Keratinocyte (primary cell): ENCODE results near the gene FCMR. TPM values are rescaled to one million over a fixed set of nuclear protein-coding genes. Genes with fewer than 3 reads are reported as not detected.

Source experiments
- DNase-seq: peaks from one replicate; pipeline ENCODE4 v3.0.0-alpha.2; 2011; ENCODE audit warnings: low read depth, missing footprints, low spot score
- FAIRE-seq: peaks from 2 replicates; lab custom pipeline; 2011; peaks lifted over from hg19 to GRCh38; lab: Jason Lieb, UNC
- H2AFZ ChIP-seq: 2 replicates; pipeline ENCODE4 v1.6.0; 2012; ENCODE audit warnings: low read length, control low read depth, inconsistent platforms; ENCODE audit not compliant: control insufficient read depth
- H3K27ac ChIP-seq: 2 replicates; pipeline ENCODE4 v1.5.1; 2011; ENCODE audit warnings: low read length; ENCODE audit not compliant: control insufficient read depth, insufficient read depth
- H3K27me3 ChIP-seq: 3 replicates; pipeline ENCODE4 v1.6.0; 2011; ENCODE audit warnings: low read length; ENCODE audit not compliant: control insufficient read depth, insufficient read depth; ENCODE audit errors: extremely low read depth
- H3K36me3 ChIP-seq, 2 experiments: 2 replicates in 1 of 2; 3 replicates in 1 of 2; pipeline ENCODE4 v1.5.1; 2011; ENCODE audit warnings: low read length in 2 of 2, mild to moderate bottlenecking in 1 of 2; ENCODE audit not compliant: control insufficient read depth in 2 of 2, insufficient read depth in 2 of 2; ENCODE audit errors: extremely low read depth in 1 of 2
- H3K4me1 ChIP-seq: 3 replicates; pipeline ENCODE4 v1.5.1; 2011; ENCODE audit warnings: low read length; ENCODE audit not compliant: control insufficient read depth, insufficient read depth; ENCODE audit errors: extremely low read depth
- H3K4me2 ChIP-seq: 3 replicates; pipeline ENCODE4 v1.6.0; 2011; ENCODE audit warnings: low read depth, low read length; ENCODE audit not compliant: control insufficient read depth, insufficient read depth; ENCODE audit errors: extremely low read depth
- H3K4me3 ChIP-seq, 3 experiments: fragments of 200-600 bp in 1 of 3; sonication (generic) in 1 of 3; 2 replicates in 2 of 3; 3 replicates in 1 of 3; pipeline ENCODE4 v1.5.1; 2011 to 2016; ENCODE audit warnings: low read length in 3 of 3, mild to moderate bottlenecking in 3 of 3, control low read depth in 2 of 3, inconsistent platforms in 1 of 3, low read depth in 1 of 3, mixed read lengths in 1 of 3, mixed run types in 1 of 3, moderate library complexity in 1 of 3; ENCODE audit not compliant: control insufficient read depth in 2 of 3, insufficient read depth in 2 of 3; ENCODE audit errors: extremely low read depth in 1 of 3
- H3K79me2 ChIP-seq: 2 replicates; pipeline ENCODE4 v1.6.0; 2012; ENCODE audit warnings: low read length; ENCODE audit not compliant: control insufficient read depth, insufficient read depth
- H3K9ac ChIP-seq: 3 replicates; pipeline ENCODE4 v1.6.0; 2011; ENCODE audit warnings: low read length; ENCODE audit not compliant: control insufficient read depth, insufficient read depth; ENCODE audit errors: extremely low read depth
- H3K9me1 ChIP-seq: 3 replicates; pipeline ENCODE4 v1.6.0; 2011; ENCODE audit warnings: low read length; ENCODE audit not compliant: control insufficient read depth, insufficient read depth; ENCODE audit errors: extremely low read depth
- H3K9me3 ChIP-seq: 2 replicates; pipeline ENCODE4 v1.5.1; 2012; ENCODE audit warnings: low read depth, low read length; ENCODE audit not compliant: control insufficient read depth
- H4K20me1 ChIP-seq: 3 replicates; pipeline ENCODE4 v1.6.0; 2011; ENCODE audit warnings: low read length; ENCODE audit not compliant: control insufficient read depth, insufficient read depth; ENCODE audit errors: extremely low read depth
- EZH2 ChIP-seq: IDR thresholded peaks from one replicate; pipeline ENCODE4 v1.6.1; 2012; ENCODE audit warnings: inconsistent platforms, mild to moderate bottlenecking, low read length, moderate library complexity
- dilution Hi-C: fragments of 300-500 bp; cut with MboI; formaldehyde crosslinking; loops from one replicate; pipeline ENCODE4 v1.7.0; 2020; ENCODE audit warnings: low sequenced_read_pairs; ENCODE audit not compliant: extremely low pct_ligation_motif_present
- polyA minus RNA-seq, 3 experiments: library from RNA; depleted of rRNA, polyadenylated mRNA; stranded (reverse); fragments of >200 nt; gene quantifications; 1 replicate in 1 of 3; 2 replicates in 1 of 3; 3 replicates in 1 of 3; pipeline ENCODE4 v1.2.3, GENCODE V29; 2011
- polyA plus RNA-seq, 5 experiments: library from polyadenylated mRNA; depleted of rRNA in 3 of 5; stranded (reverse) in 3 of 5; stranded (forward) in 1 of 5; unstranded in 1 of 5; fragments of >200 nt; gene quantifications; 1 replicate in 1 of 5; 2 replicates in 3 of 5; 3 replicates in 1 of 5; pipeline versions ENCODE4 v1.2.1 to v1.2.3, GENCODE V29; 2011 to 2012; ENCODE audit warnings: missing spikeins in 2 of 5, low read depth in 1 of 5, low replicate concordance in 1 of 5
- TF ChIP-seq, protein P1 (sequence below), 3 experiments: IDR thresholded peaks in 1 of 3; conservative IDR thresholded peaks in 1 of 3; optimal IDR thresholded peaks in 1 of 3; 2 replicates in 2 of 3; 3 replicates in 1 of 3; pipeline versions ENCODE3 to v1.5.1; 2011; ENCODE audit warnings: low read length in 3 of 3, mild to moderate bottlenecking in 3 of 3, moderate library complexity in 2 of 3, control low read depth in 1 of 3, inconsistent platforms in 1 of 3; ENCODE audit not compliant: insufficient read depth in 2 of 3; ENCODE audit errors: extremely low read depth in 1 of 3

FCMR gene
- polyA plus RNA-seq: 1.8 to 8.1 TPM (median 1.8 TPM) in 3 replicates
- 0.31 TPM for polyA plus RNA-seq (2011; ENCODE audit: low read depth)
- polyA plus RNA-seq (2011; cell fraction: cytosol; rRNA removed): 3.2 and 4.8 TPM in 2 replicates
- polyA plus RNA-seq (2011; cell fraction: nucleus; rRNA removed): 1.5 and 3.1 TPM in 2 replicates
- 1.7 and 6.8 TPM in 2 replicates for polyA plus RNA-seq (2012; ENCODE audit: low replicate concordance)
- 3.3 to 10.8 TPM (median 5.8 TPM) in 3 replicates for polyA minus RNA-seq
- 3.8 TPM for polyA minus RNA-seq (2011; cell fraction: cytosol; rRNA and poly(A)+ RNA removed)
- 1.0 TPM in 1 of 2 replicates, not detected in the other for polyA minus RNA-seq (2011; cell fraction: nucleus; rRNA and poly(A)+ RNA removed)

DNA sequence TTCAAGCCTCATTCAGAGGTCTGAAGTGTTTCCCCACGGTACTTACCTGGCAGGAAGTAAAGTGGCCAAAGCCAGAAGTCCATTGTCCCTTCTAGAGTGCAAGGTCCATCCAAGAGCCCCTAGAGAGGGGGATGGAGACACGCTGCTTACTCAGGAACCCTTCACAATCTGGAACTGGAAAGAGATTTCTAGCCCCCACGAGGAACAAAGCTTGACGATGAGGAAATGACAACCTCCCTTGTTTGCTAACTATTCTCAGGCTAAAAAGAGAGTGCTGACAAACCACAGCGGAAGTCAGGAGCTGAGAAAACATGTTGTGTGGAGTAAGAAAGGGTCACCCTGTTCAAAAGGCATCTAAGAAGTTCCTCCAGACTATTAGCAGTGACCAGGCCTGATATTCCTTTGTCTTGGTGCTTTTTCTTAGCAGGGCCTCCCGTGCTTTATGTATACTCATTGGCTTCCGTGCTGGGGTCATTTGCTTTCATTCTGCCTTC lies at the start of gene FCMR:
Gene FCMR (minus strand): TSS at position 170 of the 494 bp plus-strand sequence. CDS start 87 bp downstream, at position 83.
- dilution Hi-C loops: loop anchor here (10.0 kb wide), 1 partner anchor 63 kb away; no protein-coding TSS in a partner anchor
- Histone ChIP-seq H3K4me3 (no peak within 1 kb of the TSS), H4K20me1 (no peaks in the 10 kb centered on the region)

GRCh38 chr1:206971029-206971655 lies 49.4 kb upstream of the FCMR start:
- no peaks in the 10 kb centered on the region for H3K9me1 ChIP-seq
- no peaks in the 10 kb centered on the region for H3K79me2 ChIP-seq
- H3K4me2 ChIP-seq: no peak overlapping the region
- H3K4me3 ChIP-seq: no peak overlapping the region
- no peaks in the 10 kb centered on the region for H3K4me1 ChIP-seq
- FAIRE-seq: no peak
- H3K27ac ChIP-seq: no peak overlapping the region
- no peak for TF ChIP-seq EZH2
- TF ChIP-seq, protein P1, sequence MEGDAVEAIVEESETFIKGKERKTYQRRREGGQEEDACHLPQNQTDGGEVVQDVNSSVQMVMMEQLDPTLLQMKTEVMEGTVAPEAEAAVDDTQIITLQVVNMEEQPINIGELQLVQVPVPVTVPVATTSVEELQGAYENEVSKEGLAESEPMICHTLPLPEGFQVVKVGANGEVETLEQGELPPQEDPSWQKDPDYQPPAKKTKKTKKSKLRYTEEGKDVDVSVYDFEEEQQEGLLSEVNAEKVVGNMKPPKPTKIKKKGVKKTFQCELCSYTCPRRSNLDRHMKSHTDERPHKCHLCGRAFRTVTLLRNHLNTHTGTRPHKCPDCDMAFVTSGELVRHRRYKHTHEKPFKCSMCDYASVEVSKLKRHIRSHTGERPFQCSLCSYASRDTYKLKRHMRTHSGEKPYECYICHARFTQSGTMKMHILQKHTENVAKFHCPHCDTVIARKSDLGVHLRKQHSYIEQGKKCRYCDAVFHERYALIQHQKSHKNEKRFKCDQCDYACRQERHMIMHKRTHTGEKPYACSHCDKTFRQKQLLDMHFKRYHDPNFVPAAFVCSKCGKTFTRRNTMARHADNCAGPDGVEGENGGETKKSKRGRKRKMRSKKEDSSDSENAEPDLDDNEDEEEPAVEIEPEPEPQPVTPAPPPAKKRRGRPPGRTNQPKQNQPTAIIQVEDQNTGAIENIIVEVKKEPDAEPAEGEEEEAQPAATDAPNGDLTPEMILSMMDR (optimal IDR thresholded peaks at IDR 0.05 in 1 of 3, IDR thresholded peaks at IDR 0.05 in 1 of 3, conservative IDR thresholded peaks at IDR 0.05 in 1 of 3; ENCODE audit: extremely low read depth in 1 of 3, insufficient read depth in 2 of 3, low read length in 3 of 3): no peak
- dilution Hi-C loops: no loop called here
- H3K36me3 ChIP-seq: no peaks in the 10 kb centered on the region
- peaks cover 21% of the 10 kb centered on the region for H3K27me3 ChIP-seq
- no peak overlapping the region for H3K9ac ChIP-seq
- H2AFZ ChIP-seq: no peak overlapping the region
- H3K9me3 ChIP-seq: no peaks in the 10 kb centered on the region
- DNase-seq: no peak
- no peaks in the 10 kb centered on the region for H4K20me1 ChIP-seq

More for the DNA sequence above, at the start of gene FCMR:
- Histone ChIP-seq H3K36me3 (no peaks in the 10 kb centered on the region), H3K27ac (no peak within 1 kb of the TSS), H3K27me3 (no peaks in the 10 kb centered on the region), H3K79me2 (no peaks in the 10 kb centered on the region), H3K9me3 (no peaks in the 10 kb centered on the region), H2AFZ (no peak within 1 kb of the TSS), H3K9ac (no peak within 1 kb of the TSS), H3K4me1 (no peaks in the 10 kb centered on the region), H3K9me1 (no peaks in the 10 kb centered on the region), H3K4me2 (no peak within 1 kb of the TSS)
- FAIRE-seq (no peak), DNase-seq (no peak)
- TF ChIP-seq, protein P1 (optimal IDR thresholded peaks at IDR 0.05 in 1 of 3, IDR thresholded peaks at IDR 0.05 in 1 of 3, conservative IDR thresholded peaks at IDR 0.05 in 1 of 3; ENCODE audit: extremely low read depth in 1 of 3, insufficient read depth in 2 of 3, low read length in 3 of 3): no peak
- no peak for TF ChIP-seq EZH2
